ENCODE data around the gene DSCAML1.

The DSCAML1 gene

DNA sequence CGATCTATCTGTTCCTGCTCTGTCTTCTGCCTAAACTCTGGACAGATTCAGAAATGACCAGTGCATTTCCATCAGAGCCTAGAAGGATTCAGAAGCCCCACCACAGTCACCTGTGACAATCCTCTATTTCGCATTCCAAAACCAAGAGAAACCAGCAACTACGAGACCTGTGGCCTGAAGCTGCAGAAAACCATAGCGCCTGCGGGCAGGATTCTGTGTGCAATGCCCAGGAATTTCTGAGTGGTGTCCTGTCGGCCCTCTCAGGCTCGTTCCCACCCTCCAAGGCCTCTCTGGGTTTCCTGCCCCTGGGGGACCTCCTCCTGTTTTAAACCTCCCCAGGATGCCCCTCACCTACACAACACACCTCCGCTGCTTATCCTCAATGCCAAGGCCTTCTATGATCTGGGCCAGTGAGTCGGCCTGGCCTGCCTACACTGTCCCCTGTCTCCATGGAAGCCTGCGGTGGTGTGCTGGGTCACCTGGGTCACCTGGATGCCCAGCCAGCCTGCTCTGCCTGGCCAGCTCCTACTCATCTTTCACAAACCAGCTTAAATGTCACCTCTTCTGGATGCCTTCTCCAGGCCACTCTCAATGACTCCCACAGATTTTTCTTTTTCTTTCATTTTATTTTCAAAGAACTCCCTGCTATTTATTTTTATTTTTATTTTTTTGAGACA lies 271.0 kb downstream of the DSCAML1 start:
- H3K4me1 ChIP-seq (ENCODE audit: control insufficient read depth in 2 of 2, insufficient read depth in 2 of 2, low read length in 2 of 2), result no peaks in the 10 kb centered on the region
- H3K27ac ChIP-seq (ENCODE audit: low read depth in 2 of 2, low read length in 2 of 2), result no peak overlapping the region
- H3K36me3 ChIP-seq (ENCODE audit: control insufficient read depth in 2 of 2, insufficient read depth in 2 of 2, low read length in 2 of 2), result no peaks in the 10 kb centered on the region
- H3K9me3 ChIP-seq (ENCODE audit: control insufficient read depth in 2 of 2, low read length in 2 of 2), result no peaks in the 10 kb centered on the region
- H3K27me3 ChIP-seq (ENCODE audit: control insufficient read depth in 2 of 2, insufficient read depth in 2 of 2, low read length in 2 of 2), result peaks cover 0 to 2% of the 10 kb centered on the region in 2 donors
- no peak overlapping the region for H3K4me3 ChIP-seq (ENCODE audit: low read length in 2 of 2)
- H3K9ac ChIP-seq (ENCODE audit: low read depth in 1 of 2, low read length in 2 of 2), result no peak overlapping the region

DNA sequence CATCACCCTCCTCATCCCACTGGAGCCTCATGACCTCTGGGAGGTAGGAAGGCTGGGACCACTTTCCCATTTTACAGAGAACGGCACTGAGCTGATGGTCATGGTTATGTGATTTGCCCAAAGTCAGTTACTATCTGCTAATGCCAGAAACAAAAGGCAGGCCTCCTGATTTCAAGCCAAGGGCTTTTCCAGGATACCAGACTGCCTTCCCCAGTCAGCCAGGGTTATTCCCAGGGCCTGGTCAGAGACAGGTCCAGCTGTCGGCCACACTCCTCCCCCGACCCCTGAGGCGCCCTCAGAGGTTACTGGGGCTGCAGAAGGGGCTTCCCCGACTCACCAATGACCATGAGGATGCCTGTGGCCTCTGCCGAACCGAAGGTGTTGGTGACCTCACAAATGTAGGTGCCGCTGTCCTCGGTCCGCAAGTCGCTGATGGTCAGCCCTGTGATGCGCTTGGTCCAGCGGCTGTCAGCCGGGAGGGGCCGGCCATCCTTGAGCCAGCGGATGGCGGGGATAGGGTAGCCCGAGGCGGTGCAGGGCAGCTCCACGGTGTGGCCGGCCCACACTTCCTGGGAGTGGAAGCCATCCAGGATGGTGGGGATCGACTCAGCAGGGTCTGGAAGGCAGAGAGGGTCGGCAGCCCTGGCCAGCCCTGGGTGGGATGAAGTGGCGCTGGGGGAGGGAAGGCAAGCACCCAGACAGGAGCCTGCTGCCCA lies 272.4 kb downstream of the DSCAML1 start:
- H3K4me3 ChIP-seq (ENCODE audit: low read length in 2 of 2), result no peak overlapping the region
- H3K27me3 ChIP-seq (ENCODE audit: control insufficient read depth in 2 of 2, insufficient read depth in 2 of 2, low read length in 2 of 2), result peaks cover 0 to 2% of the 10 kb centered on the region in 2 donors
- no peak overlapping the region for H3K9ac ChIP-seq (ENCODE audit: low read depth in 1 of 2, low read length in 2 of 2)
- H3K4me1 ChIP-seq (ENCODE audit: control insufficient read depth in 2 of 2, insufficient read depth in 2 of 2, low read length in 2 of 2), result no peaks in the 10 kb centered on the region
- H3K27ac ChIP-seq (ENCODE audit: low read depth in 2 of 2, low read length in 2 of 2), result no peak overlapping the region
- no peaks in the 10 kb centered on the region for H3K9me3 ChIP-seq (ENCODE audit: control insufficient read depth in 2 of 2, low read length in 2 of 2)
- no peaks in the 10 kb centered on the region for H3K36me3 ChIP-seq (ENCODE audit: control insufficient read depth in 2 of 2, insufficient read depth in 2 of 2, low read length in 2 of 2)

DNA sequence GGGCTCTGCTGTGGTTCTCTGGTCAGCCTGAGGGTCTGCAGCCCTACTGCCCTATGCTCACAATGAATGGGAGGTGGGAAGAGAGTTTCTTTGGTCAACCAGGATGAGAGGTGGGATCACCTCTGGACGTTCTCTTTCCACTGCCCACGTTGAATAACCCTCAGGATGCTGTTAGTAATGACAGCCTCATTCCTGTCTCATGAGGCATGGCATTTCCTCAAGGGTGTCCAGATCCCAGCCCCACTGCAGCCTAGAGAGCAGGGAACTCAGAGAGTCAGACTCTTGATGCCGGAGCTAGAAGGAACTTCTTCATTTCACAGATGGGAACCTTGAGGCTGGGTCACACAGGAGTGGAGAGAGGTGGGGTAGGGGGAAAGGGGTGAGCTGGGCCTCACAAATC lies 273.3 kb downstream of the DSCAML1 start:
- Histone ChIP-seq H3K4me3 (ENCODE audit: low read length in 2 of 2) (no peak overlapping the region), H3K36me3 (ENCODE audit: control insufficient read depth in 2 of 2, insufficient read depth in 2 of 2, low read length in 2 of 2) (no peaks in the 10 kb centered on the region), H3K4me1 (ENCODE audit: control insufficient read depth in 2 of 2, insufficient read depth in 2 of 2, low read length in 2 of 2) (peaks cover 0 to 4% of the 10 kb centered on the region in 2 donors), H3K9me3 (ENCODE audit: control insufficient read depth in 2 of 2, low read length in 2 of 2) (no peaks in the 10 kb centered on the region), H3K27me3 (ENCODE audit: control insufficient read depth in 2 of 2, insufficient read depth in 2 of 2, low read length in 2 of 2) (peaks cover 0 to 2% of the 10 kb centered on the region in 2 donors), H3K9ac (ENCODE audit: low read depth in 1 of 2, low read length in 2 of 2) (no peak overlapping the region), H3K27ac (ENCODE audit: low read depth in 2 of 2, low read length in 2 of 2) (no peak overlapping the region)

DNA sequence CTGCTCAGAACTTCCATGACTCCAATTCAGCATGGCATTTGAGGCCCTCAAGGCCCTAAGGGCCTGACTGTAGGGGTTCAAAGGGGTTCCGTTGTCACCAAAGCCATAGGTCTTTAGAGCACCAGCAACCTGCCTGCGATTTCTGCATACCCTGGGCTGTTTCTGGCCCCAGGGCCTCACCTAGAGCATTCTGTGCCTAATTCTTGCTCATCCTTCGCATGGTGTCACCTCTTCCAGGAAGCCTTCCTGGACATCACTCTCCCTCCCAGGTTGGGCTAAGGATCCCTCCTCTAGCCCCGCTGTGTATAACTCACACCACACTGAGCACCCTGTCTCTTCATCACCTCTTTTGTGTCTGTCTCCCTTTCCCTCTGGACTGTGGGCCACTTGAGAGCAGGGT lies 275.0 kb downstream of the DSCAML1 start:
- Histone ChIP-seq H3K4me1 (ENCODE audit: control insufficient read depth in 2 of 2, insufficient read depth in 2 of 2, low read length in 2 of 2) (peaks cover 0 to 4% of the 10 kb centered on the region in 2 donors), H3K27me3 (ENCODE audit: control insufficient read depth in 2 of 2, insufficient read depth in 2 of 2, low read length in 2 of 2) (no peaks in the 10 kb centered on the region), H3K27ac (ENCODE audit: low read depth in 2 of 2, low read length in 2 of 2) (no peak overlapping the region), H3K9ac (ENCODE audit: low read depth in 1 of 2, low read length in 2 of 2) (no peak overlapping the region), H3K4me3 (ENCODE audit: low read length in 2 of 2) (no peak overlapping the region), H3K36me3 (ENCODE audit: control insufficient read depth in 2 of 2, insufficient read depth in 2 of 2, low read length in 2 of 2) (no peaks in the 10 kb centered on the region), H3K9me3 (ENCODE audit: control insufficient read depth in 2 of 2, low read length in 2 of 2) (no peaks in the 10 kb centered on the region)

DNA sequence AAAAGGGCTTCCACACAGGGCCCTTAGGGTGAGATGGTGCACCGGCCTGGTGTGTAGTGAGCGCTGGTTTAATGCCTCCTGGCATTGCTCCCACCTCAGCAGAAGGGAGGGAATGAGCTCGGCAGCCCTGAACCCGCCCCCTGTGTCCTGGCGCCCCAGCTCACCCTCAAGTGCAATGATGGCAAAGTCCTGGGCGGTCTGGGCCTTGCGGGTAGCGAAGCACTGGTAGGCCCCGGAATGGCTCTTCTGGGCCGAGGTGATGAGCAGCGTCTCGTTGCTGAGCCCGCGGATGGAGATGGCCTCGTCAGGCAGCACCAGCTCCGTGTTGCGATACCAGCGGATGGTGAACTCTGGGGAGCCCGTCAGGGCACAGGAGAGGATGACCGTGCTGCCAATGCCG lies 276.1 kb downstream of the DSCAML1 start:
- Histone ChIP-seq H3K27me3 (ENCODE audit: control insufficient read depth in 2 of 2, insufficient read depth in 2 of 2, low read length in 2 of 2) (no peaks in the 10 kb centered on the region), H3K36me3 (ENCODE audit: control insufficient read depth in 2 of 2, insufficient read depth in 2 of 2, low read length in 2 of 2) (no peaks in the 10 kb centered on the region), H3K4me1 (ENCODE audit: control insufficient read depth in 2 of 2, insufficient read depth in 2 of 2, low read length in 2 of 2) (peaks cover 0 to 4% of the 10 kb centered on the region in 2 donors), H3K27ac (ENCODE audit: low read depth in 2 of 2, low read length in 2 of 2) (no peak overlapping the region), H3K9me3 (ENCODE audit: control insufficient read depth in 2 of 2, low read length in 2 of 2) (no peaks in the 10 kb centered on the region), H3K4me3 (ENCODE audit: low read length in 2 of 2) (no peak overlapping the region), H3K9ac (ENCODE audit: low read depth in 1 of 2, low read length in 2 of 2) (no peak overlapping the region)

DNA sequence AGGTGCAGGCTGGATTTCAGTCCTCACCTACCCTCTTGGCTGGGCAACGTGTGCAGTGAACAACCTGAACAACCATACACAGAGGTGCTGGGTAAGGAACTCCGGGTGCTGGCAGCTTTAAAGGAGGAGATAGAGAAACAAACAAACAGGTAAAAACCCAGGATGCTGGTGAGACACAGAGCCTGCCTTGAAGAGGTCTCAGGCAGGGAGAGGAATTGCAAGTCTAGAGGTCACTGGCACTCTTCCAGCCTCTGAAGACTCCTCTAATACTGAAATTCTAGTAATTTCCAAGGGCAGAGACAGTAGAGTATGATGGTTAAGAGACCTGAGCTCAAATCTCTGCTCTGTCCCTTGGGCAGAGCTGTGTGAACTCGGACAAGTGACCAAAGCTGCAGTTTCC lies 276.8 kb downstream of the DSCAML1 start:
- Histone ChIP-seq H3K27me3 (ENCODE audit: control insufficient read depth in 2 of 2, insufficient read depth in 2 of 2, low read length in 2 of 2) (no peaks in the 10 kb centered on the region), H3K9me3 (ENCODE audit: control insufficient read depth in 2 of 2, low read length in 2 of 2) (no peaks in the 10 kb centered on the region), H3K36me3 (ENCODE audit: control insufficient read depth in 2 of 2, insufficient read depth in 2 of 2, low read length in 2 of 2) (no peaks in the 10 kb centered on the region), H3K9ac (ENCODE audit: low read depth in 1 of 2, low read length in 2 of 2) (no peak overlapping the region), H3K27ac (ENCODE audit: low read depth in 2 of 2, low read length in 2 of 2) (no peak overlapping the region), H3K4me1 (ENCODE audit: control insufficient read depth in 2 of 2, insufficient read depth in 2 of 2, low read length in 2 of 2) (peaks cover 0 to 4% of the 10 kb centered on the region in 2 donors), H3K4me3 (ENCODE audit: low read length in 2 of 2) (no peak overlapping the region)

DNA sequence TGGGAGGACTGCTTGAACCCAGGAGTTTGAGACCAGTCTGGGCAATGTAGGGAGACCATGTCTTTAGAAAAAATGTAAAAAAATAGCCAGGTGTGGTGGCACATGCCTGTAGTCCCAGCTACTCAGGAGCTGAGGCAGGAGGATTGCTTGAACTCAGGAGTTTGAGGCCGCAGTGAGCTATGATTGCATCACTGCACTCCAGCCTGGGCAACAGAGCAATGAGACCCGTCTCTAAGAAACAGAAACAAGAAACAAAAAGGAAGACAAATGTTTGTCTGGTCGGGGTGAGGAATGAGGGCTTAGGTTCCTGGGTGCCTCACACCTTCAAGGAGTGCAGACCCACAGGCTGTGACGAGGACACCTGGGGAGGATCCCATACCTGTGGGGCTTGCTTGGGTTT lies 277.4 kb downstream of the DSCAML1 start:
- Histone ChIP-seq H3K36me3 (ENCODE audit: control insufficient read depth in 2 of 2, insufficient read depth in 2 of 2, low read length in 2 of 2) (no peaks in the 10 kb centered on the region), H3K9me3 (ENCODE audit: control insufficient read depth in 2 of 2, low read length in 2 of 2) (no peaks in the 10 kb centered on the region), H3K9ac (ENCODE audit: low read depth in 1 of 2, low read length in 2 of 2) (no peak overlapping the region), H3K27me3 (ENCODE audit: control insufficient read depth in 2 of 2, insufficient read depth in 2 of 2, low read length in 2 of 2) (no peaks in the 10 kb centered on the region), H3K4me3 (ENCODE audit: low read length in 2 of 2) (no peak overlapping the region), H3K4me1 (ENCODE audit: control insufficient read depth in 2 of 2, insufficient read depth in 2 of 2, low read length in 2 of 2) (peaks cover 0 to 4% of the 10 kb centered on the region in 2 donors), H3K27ac (ENCODE audit: low read depth in 2 of 2, low read length in 2 of 2) (no peak overlapping the region)

DNA sequence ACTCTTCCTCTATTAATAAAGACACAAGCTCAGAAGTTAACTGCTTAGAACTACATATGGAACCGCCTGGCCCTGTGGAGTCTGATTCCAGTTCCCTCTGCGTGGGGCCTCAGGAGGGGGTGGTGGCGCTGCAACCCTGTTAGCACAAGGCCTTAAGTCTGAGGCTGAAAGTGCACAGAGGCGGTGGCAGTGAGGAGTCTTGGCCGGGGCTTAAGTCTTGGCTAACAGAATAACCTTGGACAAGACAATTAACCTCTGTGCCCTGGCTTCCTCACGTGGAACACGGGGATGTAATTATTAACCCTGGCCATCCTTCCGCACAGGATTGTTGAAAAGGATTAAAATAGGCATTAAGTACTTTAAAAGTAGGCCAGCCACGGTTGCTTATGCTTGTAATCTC lies 277.8 kb downstream of the DSCAML1 start:
- Histone ChIP-seq H3K4me3 (ENCODE audit: low read length in 2 of 2) (no peak overlapping the region), H3K27ac (ENCODE audit: low read depth in 2 of 2, low read length in 2 of 2) (no peak overlapping the region), H3K4me1 (ENCODE audit: control insufficient read depth in 2 of 2, insufficient read depth in 2 of 2, low read length in 2 of 2) (peaks cover 0 to 4% of the 10 kb centered on the region in 2 donors), H3K9me3 (ENCODE audit: control insufficient read depth in 2 of 2, low read length in 2 of 2) (no peaks in the 10 kb centered on the region), H3K36me3 (ENCODE audit: control insufficient read depth in 2 of 2, insufficient read depth in 2 of 2, low read length in 2 of 2) (no peaks in the 10 kb centered on the region), H3K9ac (ENCODE audit: low read depth in 1 of 2, low read length in 2 of 2) (no peak overlapping the region), H3K27me3 (ENCODE audit: control insufficient read depth in 2 of 2, insufficient read depth in 2 of 2, low read length in 2 of 2) (no peaks in the 10 kb centered on the region)

DNA sequence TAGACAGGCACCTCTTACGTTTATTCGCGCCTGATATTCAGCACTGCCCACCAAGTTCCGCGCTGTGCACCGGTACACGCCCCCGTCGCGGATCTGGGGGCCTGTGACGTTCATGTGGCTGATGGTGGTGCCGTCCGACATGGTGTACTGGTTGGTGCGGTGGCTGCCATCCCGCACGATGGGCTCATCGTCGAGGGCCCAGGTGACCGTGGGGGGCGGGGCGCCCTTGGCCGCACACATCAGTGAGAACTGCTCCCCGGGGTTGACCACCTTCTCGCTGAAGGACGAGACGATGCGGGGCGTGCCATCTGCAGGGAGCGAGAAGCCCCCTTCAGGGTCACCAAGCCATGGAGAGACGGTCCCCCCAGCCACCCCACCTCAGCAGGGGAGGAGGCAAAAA lies 278.6 kb downstream of the DSCAML1 start:
- peaks cover 0 to 4% of the 10 kb centered on the region in 2 donors for H3K4me1 ChIP-seq (ENCODE audit: control insufficient read depth in 2 of 2, insufficient read depth in 2 of 2, low read length in 2 of 2)

DNA sequence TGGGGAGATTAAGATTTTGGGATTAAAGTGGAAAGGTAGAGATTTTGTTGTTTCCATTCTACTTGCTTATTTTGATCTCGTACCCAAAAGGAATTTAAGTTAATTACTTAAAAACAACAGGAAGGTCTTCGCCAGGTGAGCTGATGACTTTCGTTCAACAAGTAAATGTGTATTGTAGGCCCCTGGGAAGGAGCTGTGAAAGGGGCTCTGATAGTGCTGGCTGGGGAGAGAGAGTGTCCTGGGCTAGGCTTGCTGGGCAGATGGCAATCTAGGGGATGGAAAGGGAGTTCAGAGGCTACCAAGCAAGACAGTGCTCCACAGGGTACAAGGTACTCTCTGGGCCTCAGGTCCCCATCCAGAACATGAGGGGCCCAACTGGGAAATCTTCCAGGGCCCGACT lies 279.9 kb downstream of the DSCAML1 start:
- Histone ChIP-seq H3K27ac (ENCODE audit: low read depth in 2 of 2, low read length in 2 of 2) (no peak overlapping the region), H3K36me3 (ENCODE audit: control insufficient read depth in 2 of 2, insufficient read depth in 2 of 2, low read length in 2 of 2) (no peaks in the 10 kb centered on the region), H3K27me3 (ENCODE audit: control insufficient read depth in 2 of 2, insufficient read depth in 2 of 2, low read length in 2 of 2) (no peaks in the 10 kb centered on the region), H3K9ac (ENCODE audit: low read depth in 1 of 2, low read length in 2 of 2) (no peak overlapping the region), H3K9me3 (ENCODE audit: control insufficient read depth in 2 of 2, low read length in 2 of 2) (no peaks in the 10 kb centered on the region), H3K4me1 (ENCODE audit: control insufficient read depth in 2 of 2, insufficient read depth in 2 of 2, low read length in 2 of 2) (peaks cover 4 to 11% of the 10 kb centered on the region in 2 donors), H3K4me3 (ENCODE audit: low read length in 2 of 2) (no peak overlapping the region)

More for the DNA sequence above, 278.6 kb downstream of the DSCAML1 start:
- Histone ChIP-seq H3K9me3 (ENCODE audit: control insufficient read depth in 2 of 2, low read length in 2 of 2) (no peaks in the 10 kb centered on the region), H3K36me3 (ENCODE audit: control insufficient read depth in 2 of 2, insufficient read depth in 2 of 2, low read length in 2 of 2) (no peaks in the 10 kb centered on the region), H3K4me3 (ENCODE audit: low read length in 2 of 2) (no peak overlapping the region), H3K27ac (ENCODE audit: low read depth in 2 of 2, low read length in 2 of 2) (no peak overlapping the region), H3K9ac (ENCODE audit: low read depth in 1 of 2, low read length in 2 of 2) (no peak overlapping the region), H3K27me3 (ENCODE audit: control insufficient read depth in 2 of 2, insufficient read depth in 2 of 2, low read length in 2 of 2) (no peaks in the 10 kb centered on the region)
